NT2/D1 (cell line): ENCODE data around the gene OTUD3.

ENCODE experiments used
- DNase-seq: peaks from one replicate; pipeline ENCODE4 v3.0.0-alpha.2; 2011; ENCODE audit warnings: low read depth, low spot score
- H3K27me3 ChIP-seq: 2 replicates; pipeline ENCODE4 v1.6.0; 2011; ENCODE audit warnings: mild to moderate bottlenecking; ENCODE audit not compliant: insufficient read length, insufficient read depth
- H3K36me3 ChIP-seq: 2 replicates; pipeline ENCODE4 v1.6.1; 2011; ENCODE audit warnings: mild to moderate bottlenecking, low read length, mixed read lengths; ENCODE audit not compliant: insufficient read depth, insufficient read length
- H3K4me1 ChIP-seq: 2 replicates; pipeline ENCODE4 v1.5.1; 2011; ENCODE audit not compliant: insufficient read depth, insufficient read length
- H3K4me3 ChIP-seq: 2 replicates; pipeline ENCODE4 v1.5.1; 2011; ENCODE audit warnings: low read depth; ENCODE audit not compliant: insufficient read length
- H3K9ac ChIP-seq: 2 replicates; pipeline ENCODE4 v1.6.0; 2011; ENCODE audit warnings: low read depth; ENCODE audit not compliant: insufficient read length
- H3K9me3 ChIP-seq: 2 replicates; pipeline ENCODE4 v1.5.1; 2011; ENCODE audit warnings: mild to moderate bottlenecking, low read length; ENCODE audit not compliant: insufficient read depth
- SUZ12 ChIP-seq: IDR thresholded peaks from 2 replicates; pipeline ENCODE4 v1.6.1; 2011; ENCODE audit not compliant: insufficient read length, insufficient read depth; ENCODE audit errors: extremely low read depth
- YY1 ChIP-seq: IDR thresholded peaks from 2 replicates; pipeline ENCODE4 v1.6.1; 2011; ENCODE audit not compliant: insufficient read length, insufficient read depth
- ZNF274 ChIP-seq: IDR thresholded peaks from 2 replicates; pipeline ENCODE4 v1.6.1; 2011; ENCODE audit warnings: mild to moderate bottlenecking, low read depth, low read length

OTUD3 gene

DNA sequence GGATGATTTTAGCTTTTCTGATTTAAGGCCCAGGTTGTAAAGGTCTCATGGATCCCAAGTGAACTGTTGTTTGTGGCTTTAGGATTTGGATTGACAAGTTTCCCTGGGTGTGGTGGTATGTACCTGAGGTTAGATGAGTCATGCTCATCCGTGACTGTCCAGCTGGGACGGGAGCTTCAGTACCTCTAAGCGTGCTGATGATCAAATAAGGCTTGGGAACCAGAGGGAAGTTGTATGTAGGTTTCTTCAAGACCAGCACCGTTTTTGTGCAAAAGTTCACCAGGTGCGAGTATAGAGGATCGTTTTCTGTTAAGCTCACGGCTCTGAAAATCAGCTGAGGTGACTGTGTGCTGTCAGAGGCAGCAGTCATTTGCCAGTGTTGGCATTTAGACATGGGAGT, 21.4 kb downstream of the OTUD3 start:
- H3K4me3 ChIP-seq = no peak overlapping the region

DNA sequence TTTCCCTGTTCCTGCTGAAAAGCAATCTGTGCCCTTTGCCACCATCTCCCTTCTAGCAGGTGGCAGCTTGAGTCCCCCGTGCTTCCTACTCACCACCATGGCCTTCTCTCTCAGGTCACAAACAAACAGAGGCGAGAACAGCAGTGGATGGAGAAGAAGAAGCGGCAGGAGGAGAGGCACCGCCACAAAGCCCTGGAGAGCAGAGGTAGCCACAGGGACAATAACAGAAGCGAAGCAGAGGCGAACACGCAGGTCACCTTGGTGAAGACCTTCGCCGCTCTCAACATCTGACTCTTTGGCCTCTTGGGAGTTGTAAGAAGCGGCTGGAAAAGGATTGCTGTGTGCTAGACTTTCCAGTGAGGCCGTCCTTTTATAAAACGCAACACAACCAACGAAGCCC, 25.3 kb downstream of the OTUD3 start:
- H3K4me3 ChIP-seq = no peak overlapping the region
- H3K4me1 ChIP-seq = no peaks in the 10 kb centered on the region
- no peak for DNase-seq
- TF ChIP-seq YY1 (no peak), SUZ12 (no peak), ZNF274 (no peak)
- no peak overlapping the region for H3K9ac ChIP-seq
- no peaks in the 10 kb centered on the region for H3K27me3 ChIP-seq
- H3K9me3 ChIP-seq = no peaks in the 10 kb centered on the region
- H3K36me3 ChIP-seq = peaks cover 79% of the 10 kb centered on the region

More for the DNA sequence above, 21.4 kb downstream of the OTUD3 start:
- Histone ChIP-seq H3K27me3 (no peaks in the 10 kb centered on the region), H3K9ac (no peak overlapping the region), H3K4me1 (no peaks in the 10 kb centered on the region), H3K9me3 (no peaks in the 10 kb centered on the region), H3K36me3 (peaks cover 69% of the 10 kb centered on the region)
- no peak for DNase-seq
- no peak for TF ChIP-seq SUZ12
- TF ChIP-seq YY1 = no peak
- no peak for TF ChIP-seq ZNF274

DNA sequence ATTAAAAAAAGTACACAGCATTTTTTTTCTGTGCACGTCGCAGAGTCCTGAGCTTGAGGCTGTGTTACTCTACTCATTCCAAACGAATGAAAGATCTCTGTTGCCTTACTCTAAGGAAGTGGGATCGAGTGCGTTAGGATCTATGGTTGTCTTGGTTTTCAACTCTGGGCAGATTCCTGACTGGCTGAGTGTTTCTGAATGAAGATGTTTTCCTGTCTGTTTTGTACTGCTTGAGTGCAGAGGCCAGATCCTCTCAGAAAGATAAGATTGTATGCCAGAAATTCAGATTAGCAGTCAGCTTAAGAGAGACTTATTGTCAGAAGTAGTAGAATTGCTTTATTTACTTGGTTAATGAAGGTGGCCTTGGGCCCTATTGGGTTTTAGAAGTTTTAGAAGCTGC, 27.2 kb downstream of the OTUD3 start:
- H3K36me3 ChIP-seq = peaks cover 89% of the 10 kb centered on the region
- H3K9me3 ChIP-seq = no peaks in the 10 kb centered on the region
- H3K27me3 ChIP-seq = no peaks in the 10 kb centered on the region
- H3K4me1 ChIP-seq = no peaks in the 10 kb centered on the region
- no peak for TF ChIP-seq ZNF274
- TF ChIP-seq SUZ12 = no peak
- no peak for TF ChIP-seq YY1
- no peak for DNase-seq
- no peak overlapping the region for H3K4me3 ChIP-seq
- no peak overlapping the region for H3K9ac ChIP-seq

DNA sequence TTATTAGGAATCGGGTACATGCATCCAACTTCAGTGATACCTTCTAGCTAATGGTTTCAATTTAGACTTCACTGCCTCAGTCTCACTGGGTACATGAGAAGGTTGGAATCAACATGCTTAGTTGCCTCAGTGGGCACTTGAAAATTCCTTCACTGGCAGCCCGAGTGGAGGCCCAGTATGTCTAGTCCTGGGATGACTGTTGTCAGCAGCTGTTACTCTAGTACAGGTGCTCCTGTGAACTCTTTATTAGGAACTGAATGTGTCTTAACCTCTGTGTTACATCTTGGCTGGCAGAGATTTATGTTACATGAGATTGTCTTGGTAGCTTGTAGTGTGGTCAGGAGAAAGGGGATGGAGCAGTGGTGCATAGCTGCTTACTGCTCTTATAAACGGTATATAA, 27.8 kb downstream of the OTUD3 start:
- TF ChIP-seq ZNF274 (no peak), SUZ12 (no peak), YY1 (no peak)
- no peak overlapping the region for H3K4me3 ChIP-seq
- H3K9ac ChIP-seq = no peak overlapping the region
- no peaks in the 10 kb centered on the region for H3K27me3 ChIP-seq
- H3K4me1 ChIP-seq = no peaks in the 10 kb centered on the region
- no peaks in the 10 kb centered on the region for H3K9me3 ChIP-seq
- H3K36me3 ChIP-seq = peaks cover 89% of the 10 kb centered on the region
- DNase-seq = no peak

DNA sequence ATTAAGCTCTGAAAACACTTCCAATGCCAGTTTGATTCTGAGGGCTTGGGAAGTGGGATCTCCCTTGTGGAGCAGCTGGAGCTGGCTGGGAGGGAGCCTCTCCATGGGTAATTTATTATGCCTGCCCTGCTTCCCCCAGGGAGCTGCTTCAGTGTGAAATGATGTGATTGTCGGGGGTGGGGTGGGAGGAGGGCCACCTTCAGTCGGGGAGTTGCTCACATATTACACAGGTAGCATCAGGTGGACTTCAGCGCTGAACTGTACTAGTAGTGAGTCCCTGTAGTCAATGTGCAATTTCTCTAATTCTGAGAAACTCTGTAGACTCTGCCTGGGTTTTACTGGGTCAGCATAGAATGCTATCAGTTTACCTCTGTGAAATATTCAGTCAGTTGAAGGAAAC, 28.5 kb downstream of the OTUD3 start:
- no peak for DNase-seq
- Histone ChIP-seq H3K4me3 (no peak overlapping the region), H3K27me3 (no peaks in the 10 kb centered on the region), H3K36me3 (peaks cover 89% of the 10 kb centered on the region), H3K4me1 (no peaks in the 10 kb centered on the region), H3K9ac (no peak overlapping the region), H3K9me3 (no peaks in the 10 kb centered on the region)
- TF ChIP-seq YY1 (no peak), ZNF274 (no peak), SUZ12 (no peak)

DNA sequence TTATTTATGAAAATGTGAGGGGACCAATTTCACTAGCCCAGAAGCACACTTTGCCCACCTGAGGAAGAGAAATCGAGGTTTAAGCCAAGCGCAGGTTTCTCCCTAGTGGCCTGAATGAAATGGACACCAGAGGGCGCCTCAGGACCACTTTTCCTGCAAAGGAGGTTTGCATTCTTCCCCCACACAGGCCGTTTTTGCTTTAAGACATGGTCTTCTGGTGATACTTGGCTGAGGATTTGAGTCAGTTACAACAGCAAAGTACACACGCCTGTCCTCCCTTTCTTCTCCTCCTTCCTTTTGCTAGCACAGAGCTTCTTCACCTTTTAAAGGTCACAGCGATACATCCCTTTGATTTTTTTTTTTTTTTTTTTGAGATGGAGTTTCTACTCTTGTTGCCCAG, 35.9 kb downstream of the OTUD3 start:
- peaks cover 5% of the 10 kb centered on the region for H3K4me1 ChIP-seq
- H3K4me3 ChIP-seq = no peak overlapping the region
- no peak overlapping the region for H3K9ac ChIP-seq
- H3K27me3 ChIP-seq = no peaks in the 10 kb centered on the region
- H3K36me3 ChIP-seq = peaks cover 21% of the 10 kb centered on the region
- peak; percentile 74 for DNase-seq
- TF ChIP-seq ZNF274 = no peak
- no peak for TF ChIP-seq YY1
- H3K9me3 ChIP-seq = no peaks in the 10 kb centered on the region

DNA sequence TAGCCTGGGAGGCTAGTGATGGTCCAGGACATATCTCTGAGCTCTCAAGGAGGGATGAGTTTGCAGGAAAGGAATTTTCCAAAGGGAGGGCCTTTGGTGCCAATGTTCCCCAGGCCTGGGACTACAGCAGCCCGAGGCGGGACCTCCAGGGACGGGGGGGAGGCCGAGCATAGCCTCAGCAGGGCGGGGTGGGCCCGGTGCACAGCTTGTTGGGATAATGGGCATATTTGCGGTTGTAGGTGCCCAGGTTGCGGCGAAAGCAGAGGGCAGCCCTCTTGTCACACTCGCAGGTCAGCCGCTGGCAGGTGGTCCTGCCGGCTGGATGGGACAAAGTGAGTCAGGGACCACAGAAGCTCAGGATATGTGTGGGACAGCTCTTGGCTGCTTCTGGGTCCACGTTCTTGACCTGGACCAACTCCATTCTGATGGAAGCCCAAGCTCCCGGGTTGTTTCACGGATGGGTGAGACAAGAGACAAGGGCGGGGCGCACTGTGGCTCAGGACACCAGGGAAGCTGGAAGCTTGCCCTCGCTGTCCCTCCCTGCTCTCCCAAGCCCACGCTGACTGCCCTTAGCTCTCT, 38.0 kb downstream of the OTUD3 start:
- no peak for TF ChIP-seq ZNF274
- no peak for TF ChIP-seq SUZ12
- TF ChIP-seq YY1 = no peak
- DNase-seq = no peak

More for the DNA sequence above, 38.0 kb downstream of the OTUD3 start:
- Histone ChIP-seq H3K27me3 (no peaks in the 10 kb centered on the region), H3K4me3 (no peak overlapping the region), H3K4me1 (peaks cover 13% of the 10 kb centered on the region), H3K36me3 (peaks cover under 1% of the 10 kb centered on the region), H3K9me3 (no peaks in the 10 kb centered on the region), H3K9ac (no peak overlapping the region)
